Activated gamma-delta T cell treated with Interleukin-2 at 50 U/mL for 16 hours (primary cell): ENCODE results near the gene SRGAP1.
"Not testable (repeated sequence)": the region's sequence is repeated elsewhere in the genome, so short reads cannot be mapped to it uniquely, and the experiment has no call there.

ENCODE experiments used
- DNase-seq: peaks from one replicate; pipeline ENCODE4 v3.0.0-alpha.2; 2020

SRGAP1 gene

DNA sequence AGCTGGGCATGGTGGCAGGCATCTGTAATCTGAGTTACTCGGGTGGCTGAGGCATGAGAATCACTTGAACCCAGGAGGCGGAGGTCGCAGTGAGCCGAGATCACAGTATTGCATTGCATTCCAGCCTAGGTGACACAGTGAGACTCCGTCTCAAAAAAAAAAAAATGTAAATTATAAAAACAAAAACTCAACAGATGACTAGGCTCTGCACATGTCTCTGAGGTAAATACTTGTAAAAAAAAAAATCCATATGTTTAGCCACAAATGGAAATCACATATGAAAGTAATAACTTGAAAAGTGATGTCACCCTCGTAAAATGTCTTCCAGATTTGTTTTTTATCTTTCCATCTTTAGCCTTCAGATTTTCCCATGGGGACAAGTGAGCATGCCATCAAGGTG is 292.6 kb downstream of the SRGAP1 start:
- DNase-seq, result no peak

- DNase-seq, result no peak
These were observed 294.5 kb downstream of the SRGAP1 start for GRCh38 chr12:64139021-64139420.

- DNase-seq, result no peak
These were observed 297.9 kb downstream of the SRGAP1 start for GRCh38 chr12:64142382-64142781.

DNA sequence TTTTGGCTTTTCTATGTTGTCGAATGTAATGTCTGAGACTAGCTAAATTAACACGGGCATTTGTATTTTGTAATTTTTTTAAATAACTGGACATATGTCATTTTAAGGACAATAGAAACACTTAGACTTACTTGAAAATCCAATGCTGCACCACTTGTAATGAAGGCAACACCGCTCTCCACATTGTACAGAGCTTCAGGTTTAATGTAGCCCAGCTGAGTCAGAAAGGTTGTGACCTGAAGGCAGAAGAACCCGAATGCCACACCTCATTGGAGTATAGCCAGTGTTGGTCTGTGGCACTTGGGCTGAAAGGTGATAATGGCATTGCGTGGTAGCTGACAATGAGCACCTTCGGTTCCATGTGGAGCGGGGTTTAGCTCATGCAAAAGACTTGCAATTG is 298.3 kb downstream of the SRGAP1 start:
- no peak for DNase-seq

DNA sequence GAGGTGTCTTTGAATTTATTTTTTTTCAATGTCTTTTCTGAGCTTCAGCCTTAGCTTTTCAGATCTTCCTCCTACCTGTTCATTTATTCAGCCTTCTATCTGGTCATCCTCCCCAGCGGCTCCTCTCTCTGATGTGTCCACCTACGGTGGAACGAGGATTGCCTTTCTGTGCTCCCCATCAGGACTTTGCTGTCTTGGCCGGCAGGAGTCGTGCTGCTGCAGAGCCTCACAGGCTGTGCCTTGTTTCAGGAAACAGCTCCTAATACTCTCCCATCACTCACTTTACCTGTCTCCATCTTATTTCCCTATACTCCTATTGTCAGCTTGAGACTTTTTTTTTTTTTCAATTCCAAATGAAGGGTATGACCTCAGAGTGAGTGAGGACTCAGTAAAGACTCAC is 300.7 kb downstream of the SRGAP1 start:
- no peak for DNase-seq

DNA sequence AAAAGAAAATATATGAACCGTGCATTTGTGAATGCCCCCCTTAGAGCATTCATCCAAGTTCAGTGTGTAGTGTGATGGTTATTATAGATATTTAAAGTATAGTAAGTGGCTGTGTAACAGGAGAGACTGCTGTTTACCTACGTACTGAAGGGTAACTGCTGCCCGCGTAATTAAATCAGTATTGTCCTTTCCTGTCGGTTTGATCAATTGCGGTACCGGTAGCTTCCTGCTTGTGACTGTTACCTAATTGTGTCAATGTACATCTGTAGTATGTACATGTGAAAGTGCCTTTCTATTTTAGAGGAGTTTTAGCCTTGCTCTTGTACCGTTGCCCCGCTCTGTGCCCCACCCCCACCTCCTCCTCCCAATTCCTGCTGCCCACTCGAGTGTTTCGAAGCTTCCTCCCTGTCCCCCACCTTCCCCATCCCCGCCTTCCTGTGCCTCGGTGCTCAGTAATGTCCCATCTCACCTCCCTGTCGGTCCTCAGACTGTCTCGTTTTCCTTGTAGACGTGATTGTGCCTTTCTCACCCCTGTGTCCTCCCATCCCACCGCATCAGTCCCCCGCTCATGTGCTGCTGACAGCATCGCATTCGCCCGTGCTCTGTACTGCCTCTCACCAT is 302.6 kb downstream of the SRGAP1 start:
- no peak for DNase-seq

- no peak for DNase-seq
These were observed 303.4 kb downstream of the SRGAP1 start for GRCh38 chr12:64147875-64148274.

DNA sequence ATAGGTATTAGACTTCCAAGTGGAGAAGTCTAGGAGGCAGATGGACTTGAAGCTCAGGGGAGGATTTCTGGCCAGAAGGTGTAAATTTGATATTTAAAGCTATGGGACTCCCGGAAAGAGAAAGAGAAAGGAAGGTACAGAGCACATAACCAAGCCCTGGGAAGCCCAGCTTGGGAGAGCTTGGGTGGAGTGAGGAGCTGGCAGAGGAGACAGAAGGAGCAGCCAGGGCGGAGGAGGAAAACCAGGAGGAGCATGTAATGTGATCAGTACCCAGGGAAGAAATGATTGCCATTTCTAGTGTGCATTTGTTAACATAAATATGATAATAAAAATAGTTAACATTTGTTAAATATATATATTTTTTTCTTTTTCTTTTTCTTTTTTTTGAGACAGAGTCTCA is 310.2 kb downstream of the SRGAP1 start:
- DNase-seq, result no peak

DNA sequence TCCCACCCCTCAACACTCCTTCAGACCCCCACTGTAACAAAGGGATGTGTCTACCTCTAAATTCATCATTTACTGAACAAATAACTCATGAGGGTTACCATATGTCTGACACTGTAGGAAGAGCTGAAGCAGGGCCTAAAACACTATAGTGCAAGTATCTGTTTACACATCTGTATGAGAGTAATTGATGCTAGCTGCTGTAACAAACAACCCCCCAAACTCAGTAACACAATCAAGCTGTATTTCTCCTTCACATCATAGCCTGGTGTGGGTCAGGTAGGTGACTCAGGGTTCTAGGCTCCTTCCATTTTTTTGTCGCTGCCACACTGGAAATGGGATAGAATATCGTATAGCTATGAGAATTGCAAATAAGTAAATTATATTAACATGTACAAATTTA is 312.6 kb downstream of the SRGAP1 start:
- no peak for DNase-seq

DNA sequence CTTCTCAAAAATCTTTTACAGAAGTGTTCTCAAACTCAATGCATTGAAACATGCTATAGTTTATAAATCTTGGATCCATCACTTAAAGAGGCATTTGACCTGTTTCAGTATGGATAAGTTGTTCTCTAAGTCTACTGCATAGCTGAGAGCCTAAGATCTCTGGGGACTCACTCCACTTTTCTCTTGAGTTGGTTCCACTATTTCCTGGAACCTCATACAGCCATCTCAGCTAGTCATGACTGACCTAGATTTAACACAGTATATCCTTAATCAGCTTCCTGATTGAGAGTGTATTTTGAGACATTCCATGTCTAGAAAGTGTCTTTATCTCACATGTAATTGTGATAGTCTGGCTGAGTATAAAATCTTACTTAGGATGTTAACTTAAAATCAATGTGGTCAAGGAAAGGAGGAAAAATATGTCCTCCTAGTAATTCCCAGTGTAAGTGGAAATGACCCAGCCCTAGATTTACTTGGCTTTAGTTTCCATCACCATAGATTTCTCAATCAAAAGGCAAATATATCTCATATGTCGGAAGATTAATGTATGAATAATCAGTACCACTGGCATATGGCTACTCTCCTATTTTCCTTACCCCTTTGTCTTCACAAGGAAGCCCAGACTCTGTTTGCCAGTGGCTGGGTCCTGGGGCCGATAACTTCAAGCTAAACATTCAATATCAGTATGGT is 315.7 kb downstream of the SRGAP1 start:
- no peak for DNase-seq

GRCh38 chr12:64160711-64161060 is 316.2 kb downstream of the SRGAP1 start:
- no peak for DNase-seq

GRCh38 chr12:64166606-64167005 is 322.1 kb downstream of the SRGAP1 start:
- DNase-seq, result not testable (repeated sequence)

GRCh38 chr12:64167041-64167440 is 322.5 kb downstream of the SRGAP1 start:
- DNase-seq, result not testable (repeated sequence)

DNA sequence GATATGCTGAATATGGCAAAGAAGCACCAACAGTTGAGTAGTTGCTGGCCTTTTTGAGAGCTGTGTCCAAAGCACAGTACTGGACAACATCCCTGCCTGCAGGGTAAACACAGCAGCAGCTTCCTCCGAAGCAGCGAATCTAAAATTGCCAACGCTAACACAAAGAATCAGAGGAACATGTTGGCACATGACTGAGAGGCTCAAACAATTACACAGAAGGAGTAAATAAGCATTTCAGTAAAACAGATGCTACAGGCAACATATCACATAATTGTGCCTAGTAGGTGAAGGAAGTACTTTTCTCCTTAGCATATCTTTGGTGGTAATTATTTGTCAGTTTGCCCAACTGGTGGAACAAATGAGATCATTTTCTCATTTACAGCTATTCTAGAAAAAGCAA is 325.5 kb downstream of the SRGAP1 start:
- DNase-seq, result no peak

- DNase-seq, result no peak
These were observed 326.2 kb downstream of the SRGAP1 start for GRCh38 chr12:64170730-64171129.

GRCh38 chr12:64171715-64172114 is 327.2 kb downstream of the SRGAP1 start:
- DNase-seq, result no peak

DNA sequence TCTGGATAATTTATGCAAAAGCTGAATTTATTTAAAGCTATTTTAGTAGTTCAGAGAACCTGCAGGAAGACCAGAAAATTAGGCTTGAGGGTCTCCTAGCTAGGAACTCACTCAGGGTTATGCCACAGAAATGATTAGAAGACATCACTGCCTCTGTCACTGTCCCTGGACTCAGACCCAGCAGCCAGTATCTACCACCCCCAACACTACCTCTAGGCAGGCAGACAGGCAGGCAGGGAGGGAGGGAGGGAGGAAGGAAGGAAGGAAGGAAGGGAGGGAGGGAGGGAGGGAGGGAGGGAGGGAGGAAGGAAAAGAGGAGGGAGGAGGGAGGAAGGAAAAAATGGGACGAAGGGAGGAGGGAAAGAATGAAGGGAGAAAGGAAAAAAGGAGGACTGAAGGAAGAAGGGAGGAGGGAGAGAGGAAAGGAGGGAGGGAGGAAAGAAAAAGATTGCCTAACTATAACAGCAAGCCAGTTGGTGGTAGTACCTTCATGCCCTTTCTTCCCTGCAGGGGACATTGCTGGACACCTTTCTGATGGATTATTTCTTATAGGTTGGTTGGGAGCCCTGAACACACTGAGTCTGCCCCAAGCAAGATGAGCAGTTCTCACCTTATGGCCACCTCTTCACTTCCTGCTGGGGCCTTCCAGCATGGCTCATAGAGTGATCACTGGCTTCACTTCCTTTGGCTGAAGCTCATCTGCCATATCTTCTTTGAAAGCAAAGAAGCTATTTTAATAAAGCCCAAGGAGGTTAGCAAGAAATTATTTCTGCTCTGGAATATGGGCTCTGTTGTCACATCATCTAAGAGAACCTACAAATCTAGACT is 327.9 kb downstream of the SRGAP1 start:
- DNase-seq, result no peak

DNA sequence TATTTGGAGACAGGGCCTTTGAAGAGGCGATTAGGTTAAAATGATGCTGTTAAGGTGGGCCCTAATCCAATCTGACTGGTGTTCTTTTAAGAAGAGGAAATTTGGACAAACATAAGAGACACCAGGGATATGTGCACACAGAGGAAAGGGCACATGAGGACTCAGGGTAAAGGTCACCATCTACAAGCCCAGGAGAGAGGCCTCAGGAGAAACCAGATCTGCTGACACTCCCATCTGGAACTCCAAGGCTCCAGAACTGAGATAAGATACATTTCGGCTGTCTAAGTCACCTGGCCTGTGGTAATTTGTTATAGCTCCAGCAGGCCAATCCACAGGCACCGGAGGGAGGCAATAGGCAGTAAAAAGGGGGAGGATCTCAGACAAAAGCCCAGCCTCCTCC is 329.0 kb downstream of the SRGAP1 start:
- DNase-seq, result no peak

GRCh38 chr12:64175254-64175945 is 330.9 kb downstream of the SRGAP1 start:
- no peak for DNase-seq

- no peak for DNase-seq
These were observed 332.5 kb downstream of the SRGAP1 start for GRCh38 chr12:64177001-64177400.

- DNase-seq, result no peak
These were observed 333.6 kb downstream of the SRGAP1 start for GRCh38 chr12:64178122-64178521.

DNA sequence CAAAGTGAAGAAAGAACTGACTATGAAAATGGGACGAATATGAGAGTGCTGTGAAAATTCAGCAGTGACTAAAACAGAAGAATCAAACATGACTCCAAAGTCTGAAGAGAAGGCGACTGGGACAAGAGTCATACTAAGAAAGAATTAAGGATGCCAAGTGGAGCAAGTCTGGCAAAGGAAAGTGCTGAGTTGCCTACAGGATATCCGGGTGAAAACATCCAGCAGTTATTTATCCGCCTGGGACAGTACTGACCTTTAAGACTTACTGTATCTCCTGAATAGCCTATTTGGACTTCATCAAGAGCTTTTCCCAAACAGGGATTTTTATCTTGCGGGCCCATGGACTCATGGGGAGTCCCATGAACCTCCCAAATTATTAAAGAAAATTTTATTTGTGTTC is 336.5 kb downstream of the SRGAP1 start:
- DNase-seq, result no peak
